Adrenal gland (tissue), 5 donors: ENCODE results near the gene CACNA1A.

Experiments
- CTCF ChIP-seq, 6 experiments: fragments of 450-650 bp in 4 of 6; fragments of 200-600 bp in 2 of 6; sonication (generic) in 1 of 6; IDR thresholded peaks; 1 replicate in 5 of 6; 2 replicates in 1 of 6; pipeline versions ENCODE4 v1.5.1 to v1.8.0; 2016 to 2021; ENCODE audit warnings: antibody characterized with exemption in 6 of 6, mild to moderate bottlenecking in 2 of 6, moderate library complexity in 1 of 6
- POLR2A ChIP-seq, 2 donors: fragments of 450-650 bp; IDR thresholded peaks; one replicate each; pipeline ENCODE4 v1.6.1; 2017; ENCODE audit warnings: antibody characterized with exemption in 2 of 2, mild to moderate bottlenecking in 2 of 2, moderate library complexity in 1 of 2
- donor health status: DM: no; HTN: no; CAD: no.

DNA sequence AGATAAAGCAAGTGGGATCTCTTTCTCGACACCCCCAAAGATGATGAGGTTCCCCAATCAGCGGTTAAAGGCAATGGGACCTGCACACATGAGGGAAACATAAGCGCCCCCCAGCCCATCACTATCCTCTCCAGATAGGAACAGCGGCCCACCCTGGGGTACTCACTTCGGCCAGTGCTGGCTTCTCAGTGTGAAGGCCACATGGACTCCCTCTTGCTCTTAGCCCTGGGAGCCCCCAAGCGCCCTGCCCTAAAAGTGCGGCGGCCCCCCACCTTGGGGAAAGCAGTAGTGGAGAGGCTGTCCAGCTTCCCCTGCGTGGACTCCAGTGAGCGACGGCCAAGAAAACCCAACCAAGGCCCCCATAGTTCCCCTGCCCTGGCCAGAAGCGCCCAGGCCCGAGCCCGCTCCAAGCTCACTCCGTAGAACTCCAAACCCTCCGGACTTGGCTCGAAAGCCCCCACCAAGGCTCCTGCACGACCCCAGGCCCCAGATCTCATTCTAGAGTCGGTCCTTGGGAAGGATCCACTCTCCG, 1.0 kb downstream of the CACNA1A start:
- TF ChIP-seq CTCF (IDR thresholded peaks at IDR 0.05) (no peak), POLR2A (IDR thresholded peaks at IDR 0.05) (no peak)
